NCI-H2171 treated with DMSO at 0.1 percent for 48 hours (cell line): ENCODE measurements around the gene APMAP.

Source experiments
- DNase-seq: peaks from one replicate; lab custom pipeline; 2025; lab: John Stamatoyannopoulos, UW

APMAP gene

DNA sequence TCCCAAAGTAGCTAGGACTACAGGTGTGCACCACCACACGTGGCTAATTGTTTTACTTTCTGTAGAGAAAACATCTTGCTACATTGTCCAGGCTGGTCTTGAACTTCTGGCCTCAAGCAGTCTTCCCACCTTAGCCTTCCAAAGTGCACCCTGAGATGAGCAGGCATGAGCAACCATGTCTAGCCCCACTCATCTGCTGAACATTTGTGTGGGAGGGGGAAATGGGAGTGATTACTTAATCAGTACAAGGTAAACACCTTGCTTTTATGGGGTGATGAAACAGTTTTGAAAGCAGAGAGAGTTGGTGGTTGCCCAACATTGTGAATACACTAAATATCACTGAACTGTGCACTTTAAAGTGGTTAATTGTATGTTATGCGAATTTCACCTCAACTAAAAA is 5.3 kb downstream of the APMAP start:
- no peak for DNase-seq

DNA sequence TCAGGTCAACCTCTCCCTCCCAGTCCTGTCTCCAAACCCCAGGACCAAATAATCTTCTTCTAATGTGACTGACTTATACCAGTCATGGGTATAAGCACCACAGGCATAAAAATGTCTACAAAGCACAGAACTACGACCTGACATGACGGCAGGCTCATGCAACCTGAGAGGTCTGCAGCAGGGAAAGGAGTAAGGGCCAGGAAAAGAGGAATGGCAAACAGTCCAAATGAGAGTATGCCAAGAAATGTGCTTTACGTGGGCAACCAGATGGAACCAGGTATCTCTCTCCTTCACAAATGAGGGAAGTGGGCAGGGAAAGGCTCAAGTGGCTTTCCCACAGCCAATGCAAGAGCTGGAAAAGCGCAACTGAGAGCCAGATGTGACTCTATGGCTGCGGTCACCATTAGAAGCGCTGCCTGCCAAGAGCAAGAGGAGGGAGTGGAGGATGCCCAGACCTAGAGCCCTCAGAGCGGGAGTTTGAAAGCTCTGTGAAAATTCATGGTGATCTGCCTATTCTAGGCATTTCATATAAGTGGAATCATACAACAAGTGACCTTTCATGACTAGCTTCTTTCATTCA is 6.0 kb downstream of the APMAP start:
- DNase-seq = no peak

DNA sequence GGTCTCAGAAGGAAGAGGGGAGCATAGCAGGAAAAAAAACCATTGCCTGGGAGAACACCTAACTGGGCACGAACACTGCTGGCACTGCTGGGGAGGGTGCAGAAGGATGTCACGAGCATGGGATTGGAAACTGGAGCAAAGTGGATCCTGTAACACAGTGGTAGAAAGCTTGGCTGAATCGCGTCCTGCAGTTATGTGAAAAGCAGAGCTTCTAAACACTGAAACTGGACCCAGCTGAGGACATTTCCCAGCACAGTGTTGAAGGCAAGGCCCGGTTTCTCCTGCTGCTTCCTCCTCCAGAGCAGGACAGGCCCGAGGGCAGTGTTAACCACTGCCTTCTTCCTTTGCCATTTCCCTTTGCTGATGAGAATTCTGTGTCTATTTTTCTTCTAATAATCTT is 6.7 kb downstream of the APMAP start:
- DNase-seq = no peak

DNA sequence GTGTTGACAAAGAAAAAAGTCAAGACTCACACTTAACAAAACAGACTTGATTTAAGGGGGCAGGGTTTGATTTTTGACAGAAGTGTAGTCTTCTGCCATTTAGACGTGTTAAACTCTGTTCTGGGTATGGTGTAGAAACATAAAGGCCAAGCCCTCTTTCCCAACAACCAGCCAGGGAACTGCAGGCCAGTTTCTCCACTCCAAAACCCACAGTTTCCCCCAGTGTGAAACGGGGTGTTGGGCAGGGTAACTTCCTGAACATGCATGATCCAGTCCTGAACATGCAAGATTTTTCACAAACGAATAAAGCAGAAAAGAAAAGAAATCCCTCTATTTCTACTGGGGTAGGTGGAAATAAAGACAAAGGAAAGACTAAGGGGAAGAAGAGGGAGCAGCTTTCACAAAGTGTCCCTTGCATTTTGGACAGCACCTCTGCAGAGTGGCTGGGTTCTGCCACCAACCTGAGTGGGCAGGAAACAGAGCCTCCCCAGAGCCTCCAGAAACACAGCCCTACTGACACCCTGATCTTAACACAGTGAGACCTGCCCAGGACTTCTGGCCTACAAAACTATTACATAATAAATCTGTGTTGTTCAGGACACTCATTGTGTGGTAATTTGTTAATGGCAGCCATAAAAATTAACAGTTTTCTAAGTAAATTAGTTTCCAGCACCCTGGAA is 7.5 kb downstream of the APMAP start:
- no peak for DNase-seq

DNA sequence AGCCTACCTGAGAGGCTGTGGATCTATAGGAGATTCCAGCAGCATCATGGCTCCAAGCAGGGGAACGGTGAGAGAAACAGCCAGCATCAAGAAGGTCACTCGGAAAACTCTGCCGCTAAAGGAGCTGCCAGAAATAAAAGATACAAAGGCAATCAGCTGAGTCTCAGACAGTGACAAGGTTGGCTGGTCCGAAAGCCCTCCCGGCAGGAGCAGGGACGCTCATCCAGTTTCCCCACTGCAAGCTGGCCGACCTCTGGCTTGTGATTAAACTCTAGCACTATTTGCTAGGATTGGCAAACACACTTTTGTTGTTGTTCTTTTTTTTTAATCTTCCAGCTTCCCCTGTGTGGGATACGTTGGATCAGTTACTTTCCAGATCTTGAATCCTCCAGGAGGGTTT is 8.7 kb downstream of the APMAP start:
- no peak for DNase-seq

DNA sequence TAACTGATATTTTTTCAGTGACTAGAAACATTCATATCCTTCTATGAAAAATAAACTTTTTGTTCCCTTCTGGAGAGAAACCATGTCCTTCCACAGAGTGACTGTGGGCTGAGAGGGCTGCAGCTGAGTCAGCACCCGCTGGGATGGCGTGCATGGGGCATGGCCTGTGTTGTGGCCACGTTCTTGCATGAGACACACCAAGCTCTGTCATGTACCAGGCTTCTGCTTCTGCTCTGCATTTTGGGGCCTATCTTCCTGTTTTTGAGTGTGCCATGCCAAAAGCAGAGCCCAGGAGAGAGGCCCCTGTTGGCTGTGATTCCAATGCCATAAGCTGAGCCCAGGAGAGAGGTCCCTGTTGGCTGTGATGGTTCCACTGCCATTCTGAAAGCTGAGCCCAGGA is 10.8 kb downstream of the APMAP start:
- no peak for DNase-seq

DNA sequence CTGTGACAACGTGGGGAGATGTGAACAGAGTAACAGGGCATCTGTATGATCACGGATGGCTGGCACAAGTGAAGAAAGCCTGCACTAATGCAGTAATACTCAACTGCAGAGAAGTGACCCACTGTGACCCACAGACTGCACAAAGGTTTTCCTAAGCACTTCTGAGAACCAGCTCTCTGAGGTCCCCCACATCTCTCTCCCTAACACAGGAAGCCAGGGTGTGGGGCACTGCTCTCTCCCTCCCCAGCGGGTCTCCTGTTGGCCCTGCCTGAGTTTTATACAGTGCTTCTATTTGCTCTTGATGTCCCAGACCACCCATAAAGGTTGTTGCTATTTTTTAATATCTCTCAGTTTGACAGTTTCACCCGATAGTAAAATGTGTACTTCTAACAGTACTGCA is 11.3 kb downstream of the APMAP start:
- no peak for DNase-seq

DNA sequence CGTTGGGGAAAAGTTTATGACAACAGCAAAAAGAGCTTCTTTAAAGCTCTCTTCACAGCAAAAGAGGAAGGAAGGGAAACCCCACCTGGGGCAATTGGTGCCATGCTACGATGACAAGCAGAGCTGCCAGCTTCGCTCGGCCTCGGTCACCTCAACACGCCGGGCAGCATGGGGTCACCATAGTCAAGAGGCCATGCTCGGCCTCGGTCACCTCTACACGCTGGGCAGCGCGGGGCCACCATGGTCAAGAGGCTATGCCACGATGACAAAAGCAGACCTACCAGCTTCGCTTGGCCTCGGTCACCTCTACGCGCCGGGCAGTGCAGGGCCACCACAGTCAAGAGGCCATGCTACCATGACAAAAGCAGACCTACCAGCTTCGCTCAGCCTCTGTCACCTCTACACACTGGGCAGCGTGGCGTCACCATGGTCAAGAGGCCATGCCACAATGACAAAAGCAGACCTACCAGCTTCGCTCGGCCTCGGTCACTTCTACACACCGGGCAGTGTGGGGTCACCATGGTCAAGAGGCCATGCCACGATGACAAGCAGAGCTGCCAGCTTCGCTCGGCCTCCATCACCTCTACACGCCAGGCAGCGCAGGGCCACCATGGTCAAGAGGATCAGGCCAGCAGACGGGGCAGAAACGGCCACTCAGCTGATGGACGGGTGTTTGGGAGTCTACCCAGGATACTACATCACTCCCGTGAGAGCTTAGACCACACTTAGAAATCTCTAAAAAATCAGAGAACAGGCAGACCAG is 12.1 kb downstream of the APMAP start:
- no peak for DNase-seq

DNA sequence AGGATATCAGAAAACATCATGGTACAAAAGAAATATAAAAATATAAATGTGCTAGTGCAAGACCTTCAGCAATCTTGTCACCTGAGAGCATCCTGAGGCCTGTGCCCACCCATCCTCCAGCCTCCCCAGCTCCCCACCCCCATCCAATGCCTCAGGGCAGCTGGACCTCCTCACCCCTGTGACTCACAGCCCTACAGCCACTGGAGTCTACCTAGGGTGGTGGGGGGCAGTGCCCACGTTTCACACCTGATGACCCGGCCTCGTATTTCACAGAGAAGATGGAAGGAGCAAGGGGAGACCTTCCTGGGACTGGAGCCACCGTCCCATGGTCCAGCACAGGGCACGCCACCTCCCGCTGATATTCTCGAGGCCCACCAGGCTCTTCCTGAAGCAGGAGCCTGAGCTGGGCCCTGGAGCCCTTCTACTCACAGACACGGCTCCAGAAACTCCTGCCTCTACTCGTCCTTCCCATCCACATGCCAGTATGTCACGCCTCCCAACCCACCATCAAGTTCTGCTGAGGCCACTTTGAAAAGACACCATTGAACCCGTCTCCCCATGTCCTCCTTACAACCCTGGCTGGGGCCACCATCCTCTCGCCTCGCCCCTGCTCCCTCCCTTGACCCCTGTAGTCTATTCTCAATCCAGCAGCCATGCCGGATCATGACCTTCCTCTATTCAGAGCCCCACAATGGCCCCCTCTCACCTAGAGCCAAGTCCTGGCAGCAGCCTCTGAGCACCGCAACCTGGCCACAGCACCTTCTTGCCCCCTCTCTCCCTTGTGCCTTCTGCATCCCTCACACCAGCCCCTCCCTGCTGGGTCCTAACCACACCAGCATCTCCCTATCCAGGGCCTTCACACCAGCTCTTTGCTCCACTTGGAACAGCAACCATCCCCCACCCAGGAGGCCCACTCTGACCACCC is 13.3 kb downstream of the APMAP start:
- no peak for DNase-seq

DNA sequence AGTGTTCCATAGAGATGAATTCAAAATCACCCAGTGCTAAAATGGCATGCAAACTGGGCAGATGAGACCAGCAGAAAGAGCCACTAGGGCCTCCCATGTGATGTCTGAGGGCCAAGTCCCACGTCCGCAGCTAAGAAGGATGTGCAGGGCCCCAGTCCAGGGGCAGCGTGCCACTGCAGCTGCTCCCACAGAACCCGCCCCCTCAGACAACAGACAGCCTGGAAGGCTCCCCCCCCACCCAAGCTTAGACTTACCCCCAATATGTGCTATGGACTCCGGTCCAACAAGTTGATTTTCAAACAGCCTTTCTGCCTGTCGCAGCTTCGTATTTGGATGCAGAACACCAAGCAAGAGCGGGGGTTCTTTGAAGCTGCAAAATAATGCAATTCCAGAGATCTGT is 14.0 kb downstream of the APMAP start:
- no peak for DNase-seq

DNA sequence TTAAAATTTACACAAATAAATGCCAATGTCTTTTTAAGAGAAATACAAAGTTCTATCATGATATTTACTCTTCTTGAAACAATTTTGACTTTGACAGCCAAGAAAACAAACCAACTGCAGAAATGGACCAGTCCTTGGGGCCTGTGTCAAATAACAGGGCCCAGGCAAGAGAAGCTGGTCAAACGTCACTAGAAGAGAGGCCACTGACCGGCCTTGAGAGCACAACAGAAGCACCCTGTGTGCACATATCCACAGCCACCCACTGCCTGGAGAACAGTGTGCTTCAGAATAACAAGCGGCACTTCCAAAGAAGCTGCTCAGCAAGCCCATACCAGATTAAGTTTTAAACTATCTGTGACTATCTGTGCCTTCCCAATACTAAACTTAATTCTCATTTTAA is 14.8 kb downstream of the APMAP start:
- no peak for DNase-seq

DNA sequence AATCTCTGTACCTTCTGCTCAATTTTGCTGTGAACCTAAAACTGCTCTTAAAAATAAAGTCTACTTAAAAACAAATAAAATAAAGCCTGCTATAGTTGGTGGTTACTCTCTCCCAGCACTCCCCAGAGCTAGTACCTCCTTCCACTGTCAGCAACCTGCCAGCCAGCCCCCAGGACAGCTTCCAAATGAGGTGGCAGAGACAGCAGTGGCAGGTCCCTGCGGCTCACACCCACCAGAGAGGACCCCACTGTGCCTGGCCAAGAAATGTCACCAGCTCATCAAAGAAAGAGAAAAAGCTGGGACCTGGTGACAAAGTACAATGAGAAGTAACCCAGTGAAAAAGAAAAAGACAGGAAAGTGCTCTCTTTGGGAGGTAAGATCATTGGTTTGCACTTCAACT is 15.2 kb downstream of the APMAP start:
- no peak for DNase-seq

DNA sequence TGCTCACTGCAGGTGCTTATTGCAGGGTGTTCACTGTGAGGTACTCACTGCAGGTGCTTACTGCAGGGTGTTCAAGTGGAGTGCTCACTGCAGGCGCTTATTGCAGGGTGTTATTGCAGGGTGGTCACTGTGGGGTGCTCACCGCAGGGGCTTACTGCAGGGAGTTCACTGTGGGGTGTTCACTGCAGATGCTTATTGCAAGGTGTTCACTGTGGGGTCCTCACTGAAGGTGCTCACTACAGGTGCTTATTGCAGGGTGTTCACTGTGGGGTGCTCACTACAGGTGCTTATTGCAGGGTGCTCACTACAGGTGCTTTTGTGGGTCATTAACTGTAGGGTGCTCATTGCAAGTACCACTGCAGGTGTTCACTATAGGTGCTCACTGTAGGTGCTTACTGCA is 20.2 kb downstream of the APMAP start:
- no peak for DNase-seq

DNA sequence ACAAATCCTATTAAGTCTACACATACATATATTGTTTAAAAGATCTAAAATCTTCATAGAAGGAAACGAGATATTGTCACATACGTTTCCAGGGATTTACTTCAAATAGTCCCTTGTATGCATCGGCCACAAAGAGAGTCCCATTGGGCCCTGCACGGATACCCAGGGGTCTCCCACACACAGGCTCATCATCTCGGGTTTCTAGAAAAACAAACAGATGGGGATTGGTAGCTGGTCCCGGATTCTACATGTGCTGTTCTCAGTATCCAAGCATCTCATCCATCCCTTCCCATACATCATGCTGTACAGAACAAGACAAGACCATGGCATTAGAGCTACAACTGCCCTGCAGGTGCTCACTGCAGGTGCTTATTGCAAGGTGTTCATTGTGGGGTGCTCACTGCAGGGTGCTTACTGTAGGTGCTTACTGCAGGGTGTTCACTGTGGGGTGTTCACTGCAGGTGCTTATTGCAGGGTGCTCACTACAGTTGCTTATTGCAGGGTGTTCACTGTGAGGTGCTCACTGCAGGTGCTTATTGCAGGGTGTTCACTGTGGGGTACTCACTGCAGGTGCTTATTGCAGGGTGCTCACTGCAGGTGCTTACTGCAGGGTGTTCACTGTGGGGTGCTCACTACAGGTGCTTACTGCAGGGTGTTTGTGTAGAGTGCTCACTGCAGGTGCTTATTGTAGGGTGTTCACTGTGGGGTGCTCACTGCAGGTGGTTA is 21.0 kb downstream of the APMAP start:
- DNase-seq = peak; percentile 85

DNA sequence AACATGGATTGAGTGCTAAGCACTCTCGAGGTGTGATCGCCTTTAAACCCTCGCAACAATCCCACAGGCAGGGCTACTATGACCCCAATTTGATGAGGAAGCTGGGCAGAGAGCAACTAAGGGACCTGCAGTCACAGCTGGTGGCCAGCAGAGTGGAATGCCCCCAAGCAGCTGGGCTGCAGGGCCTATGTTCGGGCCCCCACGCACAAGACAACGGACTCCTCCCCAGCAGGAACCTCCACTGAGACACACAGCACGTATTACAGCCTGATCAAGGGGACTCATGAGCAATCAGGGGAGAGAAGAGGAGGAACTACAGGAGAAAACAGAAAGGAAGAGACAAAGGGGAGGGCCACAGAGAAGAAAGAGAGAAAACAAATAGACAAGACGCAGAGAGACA is 21.8 kb downstream of the APMAP start:
- no peak for DNase-seq

DNA sequence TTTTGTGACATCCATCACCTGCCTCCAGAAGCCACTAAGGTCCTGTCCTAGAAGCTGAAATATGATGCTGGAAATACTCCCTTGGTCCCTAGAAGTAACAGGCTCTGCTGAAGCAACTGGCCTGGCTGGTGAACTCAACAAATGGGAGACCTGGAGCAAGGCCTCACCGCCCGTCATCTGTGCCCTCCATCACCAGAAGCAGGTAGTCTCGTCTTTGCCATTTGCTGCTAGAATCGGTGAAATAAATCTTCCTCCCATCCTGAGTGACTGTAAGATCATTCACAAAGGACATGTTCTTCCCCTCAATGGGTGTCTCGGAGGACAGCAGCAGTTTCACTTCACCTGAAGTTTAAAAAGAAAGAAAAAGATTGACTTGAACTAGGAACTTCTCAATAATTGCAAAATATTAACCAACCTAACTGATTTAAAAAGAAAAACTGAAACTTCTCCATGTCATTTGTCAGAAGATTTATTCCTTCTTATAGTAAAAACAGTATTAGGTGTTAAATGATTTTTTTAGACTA is 22.5 kb downstream of the APMAP start:
- no peak for DNase-seq

DNA sequence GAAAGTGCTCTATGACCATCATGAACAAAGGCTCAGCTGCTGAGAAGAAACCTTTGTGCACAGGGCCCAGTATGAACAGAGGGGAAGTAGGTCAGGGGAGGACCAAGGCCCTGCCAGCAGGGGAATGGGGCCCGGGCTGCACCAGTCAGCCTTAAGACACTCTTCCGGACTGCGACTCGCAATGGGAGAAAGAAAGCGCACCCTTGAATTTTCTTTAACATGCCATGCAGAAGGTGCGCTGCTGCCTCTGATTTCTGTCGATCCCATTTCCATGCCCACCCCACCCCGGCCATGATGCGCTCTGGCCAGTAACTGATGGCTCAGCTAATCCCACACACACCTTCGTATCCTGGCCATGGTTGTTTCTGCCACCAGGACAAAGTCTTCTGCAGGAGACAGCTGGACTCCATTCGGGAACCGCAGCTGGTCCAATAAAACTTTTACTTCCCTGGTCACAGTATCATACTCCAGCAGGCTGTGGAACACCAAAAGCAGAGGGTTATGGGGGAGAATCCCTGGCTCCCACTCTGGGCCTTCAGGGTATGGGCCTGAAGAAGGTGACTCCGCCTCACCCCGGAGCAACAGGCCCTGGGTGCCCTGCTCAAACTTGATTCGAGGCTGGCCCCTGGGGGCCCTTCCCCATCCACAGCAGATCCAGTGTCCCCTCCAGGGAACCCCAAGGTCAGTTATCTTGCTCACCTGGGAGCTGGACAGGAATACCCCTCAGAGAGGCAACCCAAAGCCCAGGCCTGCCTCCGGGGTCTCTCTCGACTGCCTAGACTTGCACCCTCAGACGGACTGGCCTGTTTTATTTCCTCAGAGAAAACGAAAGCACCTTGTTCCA is 23.1 kb downstream of the APMAP start:
- DNase-seq = no peak

DNA sequence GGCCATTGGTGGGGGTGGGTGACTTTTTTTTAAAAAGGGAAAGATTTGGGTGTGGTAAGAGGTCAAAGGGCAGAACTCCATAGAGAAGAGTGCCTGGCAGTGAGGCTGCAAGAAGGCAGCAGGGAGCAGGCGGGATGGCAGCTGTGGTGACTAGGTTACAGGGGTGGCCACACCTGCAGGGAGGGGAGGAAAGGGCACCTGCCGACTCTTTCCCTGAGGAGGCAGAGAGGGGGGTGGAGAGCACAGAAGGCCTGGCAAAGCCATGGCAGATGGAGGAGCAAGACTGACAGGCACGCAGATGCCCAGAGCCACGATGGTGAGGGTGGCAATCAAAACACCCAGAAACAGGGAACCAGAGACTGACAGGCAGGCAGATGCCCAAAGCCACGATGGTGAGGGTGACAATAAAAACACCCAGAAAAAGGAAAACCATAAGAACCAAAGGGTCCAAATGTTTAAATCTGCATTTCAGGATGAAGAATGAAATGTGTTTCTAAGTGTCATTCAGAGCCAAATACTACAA is 24.2 kb downstream of the APMAP start:
- DNase-seq = peak; percentile 99

DNA sequence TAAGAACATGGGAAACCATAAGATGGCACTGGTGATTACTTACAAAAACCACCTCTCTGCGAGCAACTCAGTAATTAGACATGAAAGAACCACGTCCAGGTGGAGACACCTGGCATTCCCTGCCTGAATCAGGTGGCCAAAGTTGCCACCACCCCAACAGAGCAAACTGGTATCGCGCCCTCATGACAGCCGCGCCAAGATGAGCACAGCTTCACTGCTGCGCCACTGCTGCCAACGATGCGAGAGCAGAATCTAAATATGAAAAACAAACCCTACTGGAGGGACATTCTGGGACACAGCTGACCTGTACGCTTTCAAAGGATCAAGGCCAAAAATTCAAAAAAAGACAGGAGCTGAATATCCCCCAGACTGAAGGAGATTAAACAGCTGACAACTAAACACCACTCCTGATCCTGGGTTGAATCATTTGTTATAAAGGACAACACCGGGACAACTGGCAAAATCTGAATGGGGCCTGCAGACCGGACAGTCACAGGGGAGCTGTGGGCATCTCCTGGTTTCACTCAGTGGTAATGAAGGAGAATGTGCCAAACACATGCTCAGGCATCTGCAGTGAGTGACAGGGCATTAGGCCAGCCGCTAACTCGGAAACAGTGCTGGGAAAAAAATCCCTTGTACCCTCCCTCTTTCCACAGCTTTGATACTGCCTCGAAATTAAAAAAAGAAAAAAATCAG is 26.1 kb downstream of the APMAP start:
- DNase-seq = peak; percentile 33
